Panc1 (cell line): ENCODE results near the gene DESI1. TPM values are rescaled to one million over a fixed set of nuclear protein-coding genes. Genes with fewer than 3 reads are reported as not detected.

Source experiments
- ATAC-seq: fragments of 200-7000 bp; cut with Tn5 transposase; 2 replicates; pipeline ENCODE4 v1.9.1; 2020; ENCODE audit warnings: mild to moderate bottlenecking, moderate library complexity
- BruUV-seq: library from RNA; stranded (reverse); fragments of 400-500 nt; replicated peaks from 2 replicates; lab custom pipeline; 2021; lab: Mats Ljungman, UMichigan
- CTCF ChIA-PET: fragments of 300-600 bp; sonication (Branson Sonifier 250); formaldehyde crosslinking; loops from one replicate; lab custom pipeline; 2022; ENCODE audit warnings: antibody characterized with exemption; lab: Charles Lee
- POLR2A ChIA-PET: fragments of 300-600 bp; sonication (Branson Sonifier 250); formaldehyde crosslinking; loops from one replicate; lab custom pipeline; 2022; ENCODE audit warnings: antibody characterized with exemption; lab: Charles Lee
- DNase-seq: peaks from one replicate; pipeline ENCODE4 v3.0.0-alpha.2; 2010; ENCODE audit warnings: low read depth, low spot score
- H3K27ac ChIP-seq: 2 replicates; pipeline ENCODE4 v1.5.1; 2011; ENCODE audit warnings: mild to moderate bottlenecking, low read length, inconsistent platforms
- H3K27me3 ChIP-seq: fragments of 200-500 bp; sonication (Bioruptor generic); 2 replicates; pipeline ENCODE4 v1.6.0; 2014; ENCODE audit warnings: low read length, inconsistent platforms; ENCODE audit not compliant: control insufficient read depth, insufficient read depth
- H3K36me3 ChIP-seq: fragments of 200-500 bp; sonication (Bioruptor generic); 2 replicates; pipeline ENCODE4 v1.5.1; 2014; ENCODE audit warnings: inconsistent platforms, mild to moderate bottlenecking, low read length, moderate library complexity; ENCODE audit not compliant: control insufficient read depth, insufficient read depth
- H3K4me1 ChIP-seq: 2 replicates; pipeline ENCODE4 v1.5.1; 2011; ENCODE audit warnings: inconsistent platforms, mild to moderate bottlenecking, low read length, moderate library complexity; ENCODE audit not compliant: control insufficient read depth, insufficient read depth
- H3K4me3 ChIP-seq, 2 experiments: 2 replicates each; pipeline ENCODE4 v1.5.1; 2011 to 2012; ENCODE audit warnings: low read depth in 2 of 2, low read length in 2 of 2, mild to moderate bottlenecking in 2 of 2, inconsistent platforms in 1 of 2, moderate library complexity in 1 of 2
- H3K9me3 ChIP-seq: fragments of 200-500 bp; sonication (Bioruptor generic); 2 replicates; pipeline ENCODE4 v1.5.1; 2014; ENCODE audit warnings: low read depth, mild to moderate bottlenecking, inconsistent platforms, low read length, moderate library complexity; ENCODE audit not compliant: control insufficient read depth, insufficient read depth
- CTCF ChIP-seq: fragments of 450-650 bp; IDR thresholded peaks from 2 replicates; pipeline ENCODE4 v1.5.1; 2017; ENCODE audit warnings: mild to moderate bottlenecking
- POLR2AphosphoS5 ChIP-seq: IDR thresholded peaks from 2 replicates; pipeline ENCODE4 v1.6.1; 2012; ENCODE audit warnings: mild to moderate bottlenecking, low read depth, low read length, moderate library complexity
- REST ChIP-seq, 2 experiments: IDR thresholded peaks; 2 replicates each; pipeline ENCODE4 v1.6.1; 2011 to 2012; ENCODE audit warnings: low read depth in 2 of 2, control low read depth in 1 of 2, low read length in 1 of 2, mild to moderate bottlenecking in 1 of 2, moderate library complexity in 1 of 2; ENCODE audit not compliant: insufficient read depth in 1 of 2
- SIN3A ChIP-seq: IDR thresholded peaks from 2 replicates; pipeline ENCODE4 v1.6.1; 2012; ENCODE audit warnings: low read depth, mild to moderate bottlenecking, low read length, moderate library complexity, borderline replicate concordance; ENCODE audit not compliant: insufficient read depth
- TCF7L2 ChIP-seq: IDR thresholded peaks from 2 replicates; pipeline ENCODE4 v1.6.1; 2011; ENCODE audit warnings: mild to moderate bottlenecking, low read depth, low read length, inconsistent platforms
- in situ Hi-C: cut with HindIII; loops from 2 replicates; pipeline ENCODE4 v1.10.0; 2016; ENCODE audit warnings: low sequenced_read_pairs, low pct_unique_long_range_greater_than_20kb
- intact Hi-C: fragments of 100-400 bp; cut with micrococcal nuclease; formaldehyde crosslinking; loops from one replicate; pipeline ENCODE4 v1.10.0; 2022; ENCODE audit not compliant: unreplicated experiment
- total RNA-seq: library from RNA; stranded (reverse); gene quantifications from one replicate; pipeline ENCODE4 v1.2.1, GENCODE V29; 2021; ENCODE audit not compliant: unreplicated experiment

The DESI1 gene
- total RNA-seq, 1 experiment from 2014 or later, result 33.5 TPM

DNA sequence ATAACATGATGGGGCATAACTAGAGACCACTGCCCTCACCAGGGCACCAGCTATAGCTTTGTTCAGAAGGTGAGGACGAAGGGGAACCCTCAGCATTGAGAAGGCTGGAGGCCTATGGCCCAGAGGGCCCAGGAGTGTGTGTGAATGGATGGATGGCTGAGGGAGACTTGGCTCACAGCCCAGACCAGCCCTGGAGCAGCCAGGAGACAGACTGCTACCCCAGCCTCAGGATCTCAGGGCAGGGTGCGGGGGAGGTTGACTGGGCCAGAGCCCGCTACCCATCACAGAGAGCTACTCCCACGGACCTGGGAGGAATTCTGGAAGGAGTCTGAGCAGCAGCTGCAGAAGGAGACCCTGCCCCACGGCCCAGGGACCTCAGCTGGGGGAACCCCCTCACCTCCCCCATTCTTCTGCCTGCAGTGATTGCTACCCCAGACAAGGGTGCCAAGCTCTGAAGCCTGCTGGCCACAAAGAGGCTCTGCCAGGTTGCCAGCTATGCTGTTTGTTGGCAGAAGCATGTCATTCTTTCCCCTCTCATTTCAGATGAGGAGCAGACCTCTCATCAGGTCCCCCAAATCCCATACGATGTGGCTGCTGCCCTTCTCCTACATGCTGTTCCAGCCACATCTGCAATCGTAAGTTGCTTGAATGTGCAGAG is 65.4 kb downstream of the DESI1 start:
- Histone ChIP-seq H3K4me1 (peaks cover 19% of the 10 kb centered on the region), H3K36me3 (no peaks in the 10 kb centered on the region), H3K4me3 (no peak overlapping the region), H3K27me3 (no peaks in the 10 kb centered on the region), H3K9me3 (no peaks in the 10 kb centered on the region), H3K27ac (peak overlapping the region; percentile 39; the same call in 1 of the 2 replicates)
- ChIA-PET POLR2A (interaction anchor here (0.7 kb wide), 1 partner anchor 65 kb away, joined by 12 read pairs; the partner anchor contains the start of genes DESI1 and XRCC6), CTCF (no interaction called here)
- no TSS peak for BruUV-seq
- intact Hi-C loops (no loop called here), in situ Hi-C loops (no loop called here)
- DNase-seq (no peak), ATAC-seq (no peak; the same call in 1 of the 2 replicates)
- TF ChIP-seq TCF7L2 (no peak), REST (IDR thresholded peaks at IDR 0.05; ENCODE audit: insufficient read depth in 1 of 2, low read depth in 2 of 2, low read length in 1 of 2) (no peak), CTCF (no peak), POLR2AphosphoS5 (no peak), SIN3A (no peak)

- intact Hi-C loops (no loop called here), in situ Hi-C loops (no loop called here)
- CTCF ChIA-PET, result no interaction called here
- H3K36me3 ChIP-seq, result no peaks in the 10 kb centered on the region
- BruUV-seq, result no TSS peak
- no peaks in the 10 kb centered on the region for H3K9me3 ChIP-seq
- no peak overlapping the region for H3K27ac ChIP-seq
- TF ChIP-seq TCF7L2 (no peak), CTCF (no peak), SIN3A (no peak), POLR2AphosphoS5 (no peak), REST (IDR thresholded peaks at IDR 0.05; ENCODE audit: insufficient read depth in 1 of 2, low read depth in 2 of 2, low read length in 1 of 2) (no peak)
- ATAC-seq, result no peak
- POLR2A ChIA-PET, result interaction anchor here (0.6 to 1.0 kb wide), 2 partner anchors 19 to 120 kb away, joined by 6 to 11 read pairs; no protein-coding TSS in a partner anchor
- H3K27me3 ChIP-seq, result no peaks in the 10 kb centered on the region
- H3K4me1 ChIP-seq, result peaks cover 7% of the 10 kb centered on the region; the same call in 1 of the 2 replicates
- H3K4me3 ChIP-seq, result no peak overlapping the region
- DNase-seq, result no peak
Observed at GRCh38 chr22:41551877-41552582, 68.8 kb downstream of the DESI1 start.
